PC-3 (cell line): ENCODE data around the gene TGM4. TPM values are rescaled to one million over a fixed set of nuclear protein-coding genes. Genes with fewer than 3 reads are reported as not detected.

Experiments used
- ATAC-seq: fragments of 200-7000 bp; cut with Tn5 transposase; 2 replicates; pipeline ENCODE4 v1.9.1; 2020; ENCODE audit warnings: mild to moderate bottlenecking, moderate library complexity
- BruUV-seq: library from RNA; stranded (reverse); fragments of 400-500 nt; replicated peaks from 2 replicates; lab custom pipeline; 2021; lab: Mats Ljungman, UMichigan
- CTCF ChIA-PET: fragments of 300-600 bp; sonication (Branson Sonifier 250); formaldehyde crosslinking; loops from one replicate; lab custom pipeline; 2022; ENCODE audit warnings: antibody characterized with exemption; lab: Charles Lee
- POLR2A ChIA-PET: fragments of 300-600 bp; sonication (Branson Sonifier 250); formaldehyde crosslinking; loops from one replicate; lab custom pipeline; 2022; ENCODE audit warnings: antibody characterized with exemption; ENCODE audit not compliant: unreplicated experiment; lab: Charles Lee
- DNase-seq: peaks from one replicate; pipeline ENCODE4 v3.0.0-alpha.2; 2015
- H2AFZ ChIP-seq: fragments of 300-600 bp; sonication (generic); 2 replicates; pipeline ENCODE4 v1.6.0; 2016; ENCODE audit warnings: antibody characterized with exemption, low read length
- H3F3A ChIP-seq: fragments of 300-600 bp; sonication (generic); one replicate; pipeline ENCODE4 v1.6.0; 2017; ENCODE audit warnings: antibody characterized with exemption, low read length, control low read depth, mild to moderate bottlenecking; ENCODE audit not compliant: unreplicated experiment
- H3K27ac ChIP-seq: fragments of 300-600 bp; sonication (generic); 2 replicates; pipeline ENCODE4 v1.5.1; 2016; ENCODE audit warnings: mild to moderate bottlenecking, low read length
- H3K27me3 ChIP-seq: fragments of 300-600 bp; sonication (generic); 2 replicates; pipeline ENCODE4 v1.6.1; 2016; ENCODE audit warnings: low read length, mixed read lengths
- H3K36me3 ChIP-seq: fragments of 300-600 bp; sonication (generic); 2 replicates; pipeline ENCODE4 v1.6.1; 2016; ENCODE audit warnings: low read depth, mixed run types, low read length, mixed read lengths
- H3K4me1 ChIP-seq: fragments of 300-600 bp; sonication (generic); 2 replicates; pipeline ENCODE4 v1.5.1; 2016; ENCODE audit warnings: low read length; ENCODE audit not compliant: insufficient read depth
- H3K4me2 ChIP-seq: fragments of 300-600 bp; sonication (generic); 2 replicates; pipeline ENCODE4 v1.6.0; 2016; ENCODE audit warnings: low read length
- H3K4me3 ChIP-seq: fragments of 300-600 bp; sonication (generic); 2 replicates; pipeline ENCODE4 v1.5.1; 2016; ENCODE audit warnings: mild to moderate bottlenecking, low read length, mixed read lengths
- H3K79me2 ChIP-seq: fragments of 300-600 bp; sonication (generic); 2 replicates; pipeline ENCODE4 v1.6.1; 2017; ENCODE audit warnings: low read length, mixed read lengths
- H3K9ac ChIP-seq: fragments of 300-600 bp; sonication (generic); 2 replicates; pipeline ENCODE4 v1.6.0; 2016; ENCODE audit warnings: mild to moderate bottlenecking, low read length
- H3K9me2 ChIP-seq: fragments of 300-600 bp; sonication (generic); replicated peaks from 2 replicates; pipeline ENCODE4 v1.6.1; 2016; ENCODE audit warnings: mixed run types, low read length, mixed read lengths
- H3K9me3 ChIP-seq: fragments of 300-600 bp; sonication (generic); 2 replicates; pipeline ENCODE4 v1.6.1; 2016; ENCODE audit warnings: low read length, mixed read lengths
- H4K20me1 ChIP-seq: fragments of 300-600 bp; sonication (generic); 2 replicates; pipeline ENCODE4 v1.6.1; 2016; ENCODE audit warnings: low read length, mixed read lengths
- CTCF ChIP-seq: fragments of 300-600 bp; sonication (generic); conservative IDR thresholded peaks from 2 replicates; pipeline ENCODE4 v1.5.1; 2017; ENCODE audit warnings: antibody characterized with exemption, low read depth, mild to moderate bottlenecking, low read length
- EZH2 ChIP-seq: fragments of 300-600 bp; sonication (generic); IDR thresholded peaks from one replicate; pipeline ENCODE4 v1.6.1; 2017; ENCODE audit warnings: antibody characterized with exemption, mild to moderate bottlenecking, low read length; ENCODE audit not compliant: unreplicated experiment
- EZH2phosphoT487 ChIP-seq: fragments of 300-600 bp; sonication (generic); IDR thresholded peaks from 2 replicates; pipeline ENCODE4 v1.6.1; 2018; ENCODE audit warnings: mild to moderate bottlenecking, antibody characterized with exemption, low read length, borderline replicate concordance
- intact Hi-C: fragments of 100-400 bp; cut with micrococcal nuclease; formaldehyde crosslinking; loops from 2 replicates; pipeline ENCODE4 v1.9.0; 2023
- total RNA-seq: library from RNA; depleted of rRNA; stranded (reverse); fragments of >200 nt; gene quantifications from 2 replicates; pipeline ENCODE4 v1.2.3, GENCODE V29; 2014

Gene TGM4
- total RNA-seq, 1 experiment from 2014 or later = 1.2 TPM

- no peak for TF ChIP-seq EZH2
- no peak for TF ChIP-seq CTCF
- no peak for TF ChIP-seq EZH2phosphoT487
- no peaks in the 10 kb centered on the region for H3K27me3 ChIP-seq
- H3K9me2 ChIP-seq = no peaks in the 10 kb centered on the region
- H3K4me3 ChIP-seq = no peak overlapping the region
- no peak overlapping the region for H3K4me2 ChIP-seq
- DNase-seq (no peak), ATAC-seq (no peak)
- no peak overlapping the region for H2AFZ ChIP-seq
- intact Hi-C loops = no loop called here
- no TSS peak for BruUV-seq
- H3K27ac ChIP-seq = no peak overlapping the region
- ChIA-PET POLR2A (no interaction called here), CTCF (no interaction called here)
- no peak overlapping the region for H3K9ac ChIP-seq
- H3K36me3 ChIP-seq = peaks cover 29% of the 10 kb centered on the region; the same call in 1 of the 2 replicates
- no peaks in the 10 kb centered on the region for H3K79me2 ChIP-seq
- 0 out of 2 replicates have a peak, but pooled peaks cover 11% of the 10 kb centered on the region for H3K4me1 ChIP-seq
- no peaks in the 10 kb centered on the region for H4K20me1 ChIP-seq
- H3F3A ChIP-seq = no peaks in the 10 kb centered on the region
- H3K9me3 ChIP-seq = no peaks in the 10 kb centered on the region
These were observed 52.5 kb downstream of the TGM4 start for GRCh38 chr3:44926921-44927320.

- Histone ChIP-seq H3K79me2 (no peaks in the 10 kb centered on the region), H3K4me1 (0 out of 2 replicates have a peak, but pooled peaks cover 11% of the 10 kb centered on the region), H3K9ac (no peak overlapping the region), H3K4me3 (no peak overlapping the region), H3K27me3 (no peaks in the 10 kb centered on the region), H3K27ac (no peak overlapping the region), H3K9me3 (no peaks in the 10 kb centered on the region), H3K4me2 (no peak overlapping the region), H3K36me3 (peaks cover 31% of the 10 kb centered on the region; the same call in 1 of the 2 replicates), H3K9me2 (no peaks in the 10 kb centered on the region), H3F3A (no peaks in the 10 kb centered on the region), H4K20me1 (no peaks in the 10 kb centered on the region), H2AFZ (no peak overlapping the region)
- no peak for DNase-seq
- ChIA-PET CTCF (no interaction called here), POLR2A (no interaction called here)
- no TSS peak for BruUV-seq
- intact Hi-C loops = no loop called here
- ATAC-seq = peak; percentile 19; the same call in 1 of the 2 replicates
- TF ChIP-seq EZH2phosphoT487 (no peak), EZH2 (no peak), CTCF (no peak; the same call in 1 of the 2 replicates)
These were observed 53.0 kb downstream of the TGM4 start for GRCh38 chr3:44927371-44927770.

- ATAC-seq (no peak), DNase-seq (no peak)
- H3K9me3 ChIP-seq = no peaks in the 10 kb centered on the region
- H3K4me1 ChIP-seq = 0 out of 2 replicates have a peak, but pooled peaks cover 9% of the 10 kb centered on the region
- ChIA-PET CTCF (no interaction called here), POLR2A (no interaction called here)
- H3K4me3 ChIP-seq = no peak overlapping the region
- H2AFZ ChIP-seq = no peak overlapping the region
- no peak overlapping the region for H3K9ac ChIP-seq
- no peaks in the 10 kb centered on the region for H4K20me1 ChIP-seq
- intact Hi-C loops = no loop called here
- no peak for TF ChIP-seq EZH2
- TF ChIP-seq CTCF = no peak
- TF ChIP-seq EZH2phosphoT487 = no peak
- H3K36me3 ChIP-seq = peaks cover 43% of the 10 kb centered on the region; the same call in 1 of the 2 replicates
- H3F3A ChIP-seq = no peaks in the 10 kb centered on the region
- no peaks in the 10 kb centered on the region for H3K79me2 ChIP-seq
- no TSS peak for BruUV-seq
- no peak overlapping the region for H3K4me2 ChIP-seq
- no peaks in the 10 kb centered on the region for H3K27me3 ChIP-seq
- no peak overlapping the region for H3K27ac ChIP-seq
- no peaks in the 10 kb centered on the region for H3K9me2 ChIP-seq
These were observed 55.4 kb downstream of the TGM4 start for GRCh38 chr3:44929782-44930181.
